ENCODE data around the gene PARD6B.
"Not testable (repeated sequence)": the region's sequence is repeated elsewhere in the genome, so short reads cannot be mapped to it uniquely, and the experiment has no call there.

Gene PARD6B

GRCh38 chr20:50701041-50701963 is 30.1 kb upstream of the PARD6B start:
- DNase-seq = no peak

- not testable (repeated sequence) for DNase-seq
Measured at GRCh38 chr20:50703651-50704438, 27.5 kb upstream of the PARD6B start.

GRCh38 chr20:50704514-50704913 is 26.9 kb upstream of the PARD6B start:
- no peak for DNase-seq

GRCh38 chr20:50704971-50705370 is 26.4 kb upstream of the PARD6B start:
- no peak for DNase-seq

- no peak for DNase-seq
Measured at GRCh38 chr20:50708845-50709635, 22.3 kb upstream of the PARD6B start.

- no peak for DNase-seq
Measured at GRCh38 chr20:50709636-50709973, 21.8 kb upstream of the PARD6B start.

GRCh38 chr20:50710492-50711063 is 20.8 kb upstream of the PARD6B start:
- DNase-seq = no peak

- no peak for DNase-seq
Measured at GRCh38 chr20:50711113-50711825, 20.1 kb upstream of the PARD6B start.

GRCh38 chr20:50712771-50713656 is 18.4 kb upstream of the PARD6B start:
- DNase-seq = no peak

GRCh38 chr20:50713657-50714101 is 17.7 kb upstream of the PARD6B start:
- DNase-seq = peak in 9 of 56 donors; percentile 2 to 39 (median 15)

- not testable (repeated sequence) for DNase-seq
Measured at GRCh38 chr20:50714426-50714825, 17.0 kb upstream of the PARD6B start.

GRCh38 chr20:50715694-50716093 is 15.7 kb upstream of the PARD6B start:
- no peak for DNase-seq

GRCh38 chr20:50716518-50716917 is 14.9 kb upstream of the PARD6B start:
- no peak for DNase-seq

- DNase-seq = no peak
Measured at GRCh38 chr20:50717312-50717711, 14.1 kb upstream of the PARD6B start.

GRCh38 chr20:50717974-50718761 is 13.2 kb upstream of the PARD6B start:
- no peak for DNase-seq

- DNase-seq = no peak
Measured at GRCh38 chr20:50719328-50719727, 12.1 kb upstream of the PARD6B start.

GRCh38 chr20:50720026-50720425 is 11.4 kb upstream of the PARD6B start:
- DNase-seq = no peak

- DNase-seq = no peak
Measured at GRCh38 chr20:50720582-50720981, 10.8 kb upstream of the PARD6B start.

- DNase-seq = peak in 4 of 56 donors; percentile 5 to 12 (median 8)
Measured at GRCh38 chr20:50721881-50722281, 9.5 kb upstream of the PARD6B start.
